ENCODE measurements around the gene LHPP. TPM values are rescaled to one million over a fixed set of nuclear protein-coding genes. Genes with fewer than 3 reads are reported as not detected.

LHPP gene
- polyA plus RNA-seq, 6 donors from 2014 or later = 30.5 to 89.2 (median 55.6) TPM

- peak overlapping the region; percentile 86 to 98 (median 96) for H3K27ac Mint-ChIP-seq
- ATAC-seq (ENCODE audit: low read depth in 2 of 2) (no peak), DNase-seq (no peak)
- no peaks in the 10 kb centered on the region for H3K27me3 Mint-ChIP-seq
- peak overlapping the region in 3 of 8 donors; percentile 72 to 89 (median 88) for H3K4me3 Mint-ChIP-seq
- peaks cover 60 to 96% (median 92%) of the 10 kb centered on the region in 3 donors for H3K4me1 Mint-ChIP-seq
- H3K36me3 Mint-ChIP-seq = no peaks in the 10 kb centered on the region
- no peaks in the 10 kb centered on the region for H3K9me3 Mint-ChIP-seq
These were observed 161.4 kb downstream of the LHPP start for GRCh38 chr10:124622866-124623536.

- Mint-ChIP-seq H3K9me3 (no peaks in the 10 kb centered on the region), H3K27me3 (no peaks in the 10 kb centered on the region), H3K4me1 (peaks cover 61 to 96% (median 92%) of the 10 kb centered on the region in 3 donors), H3K27ac (peak overlapping the region; percentile 86 to 99 (median 98)), H3K36me3 (no peaks in the 10 kb centered on the region), H3K4me3 (peak overlapping the region; percentile 5 to 92 (median 80))
- DNase-seq (no peak), ATAC-seq (ENCODE audit: low read depth in 2 of 2) (no peak)
These were observed 162.4 kb downstream of the LHPP start for GRCh38 chr10:124624006-124624405.

- Mint-ChIP-seq H3K36me3 (no peaks in the 10 kb centered on the region), H3K27ac (peak overlapping the region; percentile 86 to 99 (median 98)), H3K9me3 (no peaks in the 10 kb centered on the region), H3K4me1 (peaks cover 61 to 96% (median 92%) of the 10 kb centered on the region in 3 donors), H3K4me3 (peak overlapping the region; percentile 60 to 92 (median 85)), H3K27me3 (no peaks in the 10 kb centered on the region)
- DNase-seq = no peak
- peak in 1 of 2 donors; percentile 22 for ATAC-seq (ENCODE audit: low read depth in 2 of 2)
These were observed 162.8 kb downstream of the LHPP start for GRCh38 chr10:124624466-124624865.

- DNase-seq (no peak), ATAC-seq (ENCODE audit: low read depth in 2 of 2) (peak; percentile 22 to 26)
- H3K36me3 Mint-ChIP-seq = no peaks in the 10 kb centered on the region
These were observed 163.3 kb downstream of the LHPP start for GRCh38 chr10:124624895-124625294.

GRCh38 chr10:124625831-124626238 lies 164.2 kb downstream of the LHPP start:
- DNase-seq (no peak), ATAC-seq (ENCODE audit: low read depth in 2 of 2) (no peak)
- Mint-ChIP-seq H3K27me3 (no peaks in the 10 kb centered on the region), H3K4me3 (peak overlapping the region in 6 of 8 donors; percentile 72 to 89 (median 85)), H3K27ac (peak overlapping the region; percentile 86 to 99 (median 96)), H3K36me3 (no peaks in the 10 kb centered on the region), H3K4me1 (peaks cover 65 to 96% (median 89%) of the 10 kb centered on the region in 3 donors), H3K9me3 (no peaks in the 10 kb centered on the region)

More at GRCh38 chr10:124624895-124625294, 163.3 kb downstream of the LHPP start:
- Mint-ChIP-seq H3K27me3 (no peaks in the 10 kb centered on the region), H3K4me3 (peak overlapping the region; percentile 60 to 92 (median 85)), H3K9me3 (no peaks in the 10 kb centered on the region), H3K4me1 (peaks cover 63 to 96% (median 92%) of the 10 kb centered on the region in 3 donors), H3K27ac (peak overlapping the region; percentile 86 to 99 (median 98))

GRCh38 chr10:124626759-124627380 lies 165.2 kb downstream of the LHPP start:
- ATAC-seq (ENCODE audit: low read depth in 2 of 2) = peak; percentile 81 to 85
- H3K36me3 Mint-ChIP-seq = no peaks in the 10 kb centered on the region

GRCh38 chr10:124627866-124628675 lies 166.4 kb downstream of the LHPP start:
- ATAC-seq (ENCODE audit: low read depth in 2 of 2) = no peak

More at GRCh38 chr10:124626759-124627380, 165.2 kb downstream of the LHPP start:
- Mint-ChIP-seq H3K27ac (peak overlapping the region; percentile 86 to 99 (median 96)), H3K27me3 (no peaks in the 10 kb centered on the region), H3K4me1 (peaks cover 66 to 96% (median 89%) of the 10 kb centered on the region in 3 donors), H3K4me3 (peak overlapping the region; percentile 49 to 88 (median 78)), H3K9me3 (peaks cover 0 to 2% (median 0%) of the 10 kb centered on the region in 7 donors)
- peak; percentile 77 for DNase-seq

GRCh38 chr10:124628676-124629021 lies 167.0 kb downstream of the LHPP start:
- Mint-ChIP-seq H3K4me3 (peak overlapping the region in 7 of 8 donors; percentile 15 to 88 (median 81)), H3K27me3 (no peaks in the 10 kb centered on the region), H3K9me3 (peaks cover 0 to 5% (median 0%) of the 10 kb centered on the region in 7 donors), H3K27ac (peak overlapping the region; percentile 97 to 99 (median 98)), H3K36me3 (peaks cover 0 to 5% of the 10 kb centered on the region in 2 donors), H3K4me1 (peaks cover 69 to 99% (median 91%) of the 10 kb centered on the region in 3 donors)
- no peak for ATAC-seq (ENCODE audit: low read depth in 2 of 2)
- DNase-seq = no peak

More at GRCh38 chr10:124627866-124628675, 166.4 kb downstream of the LHPP start:
- Mint-ChIP-seq H3K4me3 (peak overlapping the region; percentile 48 to 88 (median 80)), H3K27ac (peak overlapping the region; percentile 83 to 99 (median 98)), H3K27me3 (no peaks in the 10 kb centered on the region), H3K4me1 (peaks cover 66 to 96% (median 91%) of the 10 kb centered on the region in 3 donors), H3K36me3 (no peaks in the 10 kb centered on the region), H3K9me3 (peaks cover 0 to 2% (median 0%) of the 10 kb centered on the region in 7 donors)
- DNase-seq = no peak

- Mint-ChIP-seq H3K4me3 (peak overlapping the region; percentile 72 to 88 (median 80)), H3K9me3 (peaks cover 0 to 8% (median 0%) of the 10 kb centered on the region in 7 donors), H3K4me1 (peaks cover 66 to 99% (median 90%) of the 10 kb centered on the region in 3 donors), H3K27me3 (no peaks in the 10 kb centered on the region), H3K36me3 (peaks cover 0 to 12% of the 10 kb centered on the region in 2 donors), H3K27ac (peak overlapping the region; percentile 97 to 99 (median 98))
- no peak for DNase-seq
- no peak for ATAC-seq (ENCODE audit: low read depth in 2 of 2)
These were observed 167.8 kb downstream of the LHPP start for GRCh38 chr10:124629415-124629814.

- H3K27ac Mint-ChIP-seq = peak overlapping the region; percentile 97 to 99 (median 98)
- peaks cover 0 to 16% of the 10 kb centered on the region in 2 donors for H3K36me3 Mint-ChIP-seq
- no peak for ATAC-seq (ENCODE audit: low read depth in 2 of 2)
- H3K4me1 Mint-ChIP-seq = peaks cover 65 to 99% (median 90%) of the 10 kb centered on the region in 3 donors
- no peaks in the 10 kb centered on the region for H3K27me3 Mint-ChIP-seq
- DNase-seq = no peak
- H3K9me3 Mint-ChIP-seq = peaks cover 0 to 8% (median 2%) of the 10 kb centered on the region in 7 donors
- H3K4me3 Mint-ChIP-seq = peak overlapping the region; percentile 70 to 88 (median 80)
These were observed 168.2 kb downstream of the LHPP start for GRCh38 chr10:124629842-124630241.

- Mint-ChIP-seq H3K4me1 (peaks cover 61 to 98% (median 87%) of the 10 kb centered on the region in 3 donors), H3K27ac (peak overlapping the region; percentile 85 to 99 (median 96)), H3K4me3 (peak overlapping the region in 5 of 8 donors; percentile 29 to 65 (median 51)), H3K9me3 (peaks cover 0 to 8% (median 2%) of the 10 kb centered on the region in 7 donors), H3K27me3 (no peaks in the 10 kb centered on the region), H3K36me3 (peaks cover 0 to 20% of the 10 kb centered on the region in 2 donors)
- DNase-seq = no peak
- no peak for ATAC-seq (ENCODE audit: low read depth in 2 of 2)
These were observed 168.9 kb downstream of the LHPP start for GRCh38 chr10:124630551-124630950.

GRCh38 chr10:124632064-124632531 lies 170.5 kb downstream of the LHPP start:
- no peaks in the 10 kb centered on the region for H3K27me3 Mint-ChIP-seq
- peaks cover 0 to 27% of the 10 kb centered on the region in 2 donors for H3K36me3 Mint-ChIP-seq
- H3K4me1 Mint-ChIP-seq = peaks cover 69 to 98% (median 91%) of the 10 kb centered on the region in 3 donors
- H3K27ac Mint-ChIP-seq = peak overlapping the region; percentile 33 to 98 (median 78)
- DNase-seq = no peak
- ATAC-seq (ENCODE audit: low read depth in 2 of 2) = no peak
- peaks cover 0 to 8% (median 2%) of the 10 kb centered on the region in 7 donors for H3K9me3 Mint-ChIP-seq
- H3K4me3 Mint-ChIP-seq = peak overlapping the region in 5 of 8 donors; percentile 24 to 52 (median 34)
